ENCODE data around the gene MRPL37. TPM values are rescaled to one million over a fixed set of nuclear protein-coding genes. Genes with fewer than 3 reads are reported as not detected.

MRPL37 gene
- total RNA-seq, 1 donor from 2014 or later = 32.9 TPM

DNA sequence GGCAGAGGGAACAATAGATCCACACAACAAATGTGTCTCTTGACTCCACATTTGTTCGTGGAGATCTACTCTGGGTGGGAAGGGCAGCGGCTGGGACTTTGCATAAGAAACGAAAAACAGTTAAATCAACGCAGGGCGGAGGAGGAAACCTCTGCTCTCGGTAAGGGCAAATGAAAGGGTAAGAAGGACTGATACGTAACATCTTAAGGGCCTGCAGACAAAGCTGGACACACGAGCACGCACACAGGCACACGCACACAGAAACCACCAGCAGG lies 57.3 kb downstream of the MRPL37 start:
- H3K27me3 ChIP-seq (ENCODE audit: control insufficient read depth in 3 of 3, insufficient read depth in 3 of 3, low read length in 3 of 3) = no peaks in the 10 kb centered on the region
- H3K27ac ChIP-seq (ENCODE audit: low read depth, low read length) = no peak overlapping the region
- H3K4me3 ChIP-seq (ENCODE audit: low read length in 3 of 3) = no peak overlapping the region
- no peak overlapping the region for H3K9ac ChIP-seq (ENCODE audit: low read depth in 1 of 3, low read length in 3 of 3)
- no peaks in the 10 kb centered on the region for H3K9me3 ChIP-seq (ENCODE audit: control insufficient read depth in 3 of 3, low read length in 3 of 3)
- peaks cover 10 to 17% (median 13%) of the 10 kb centered on the region in 3 donors for H3K4me1 ChIP-seq (ENCODE audit: control insufficient read depth in 3 of 3, insufficient read depth in 3 of 3, low read length in 3 of 3)
- H3K36me3 ChIP-seq (ENCODE audit: control insufficient read depth in 3 of 3, insufficient read depth in 3 of 3, low read length in 3 of 3) = peaks cover 0 to 7% (median 0%) of the 10 kb centered on the region in 3 donors

DNA sequence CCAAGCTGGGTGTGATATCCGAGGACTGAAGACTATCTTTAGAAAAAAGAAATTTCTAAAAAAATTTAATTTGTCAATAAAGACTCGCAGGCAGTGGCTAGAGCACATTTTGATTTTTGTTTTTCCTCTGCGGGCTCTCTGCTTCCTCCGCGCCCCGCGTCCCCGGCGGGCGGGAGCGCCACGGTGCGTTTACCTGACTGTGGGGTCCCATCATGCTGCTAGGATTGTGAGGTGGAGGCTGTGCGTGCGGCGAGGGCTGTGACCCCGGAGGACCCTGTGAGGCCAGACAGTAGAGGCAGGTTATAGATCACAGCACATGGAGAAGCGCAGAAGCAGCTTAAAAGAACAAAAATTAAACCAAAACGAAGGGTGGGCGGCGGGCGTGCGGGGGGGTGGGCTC lies 57.9 kb downstream of the MRPL37 start:
- peaks cover 10 to 17% (median 14%) of the 10 kb centered on the region in 3 donors for H3K4me1 ChIP-seq (ENCODE audit: control insufficient read depth in 3 of 3, insufficient read depth in 3 of 3, low read length in 3 of 3)
- H3K27ac ChIP-seq (ENCODE audit: low read depth, low read length) = no peak overlapping the region
- no peak overlapping the region for H3K4me3 ChIP-seq (ENCODE audit: low read length in 3 of 3)
- H3K9me3 ChIP-seq (ENCODE audit: control insufficient read depth in 3 of 3, low read length in 3 of 3) = no peaks in the 10 kb centered on the region
- H3K36me3 ChIP-seq (ENCODE audit: control insufficient read depth in 3 of 3, insufficient read depth in 3 of 3, low read length in 3 of 3) = peaks cover 0 to 7% (median 0%) of the 10 kb centered on the region in 3 donors
- H3K27me3 ChIP-seq (ENCODE audit: control insufficient read depth in 3 of 3, insufficient read depth in 3 of 3, low read length in 3 of 3) = no peaks in the 10 kb centered on the region
- no peak overlapping the region for H3K9ac ChIP-seq (ENCODE audit: low read depth in 1 of 3, low read length in 3 of 3)

DNA sequence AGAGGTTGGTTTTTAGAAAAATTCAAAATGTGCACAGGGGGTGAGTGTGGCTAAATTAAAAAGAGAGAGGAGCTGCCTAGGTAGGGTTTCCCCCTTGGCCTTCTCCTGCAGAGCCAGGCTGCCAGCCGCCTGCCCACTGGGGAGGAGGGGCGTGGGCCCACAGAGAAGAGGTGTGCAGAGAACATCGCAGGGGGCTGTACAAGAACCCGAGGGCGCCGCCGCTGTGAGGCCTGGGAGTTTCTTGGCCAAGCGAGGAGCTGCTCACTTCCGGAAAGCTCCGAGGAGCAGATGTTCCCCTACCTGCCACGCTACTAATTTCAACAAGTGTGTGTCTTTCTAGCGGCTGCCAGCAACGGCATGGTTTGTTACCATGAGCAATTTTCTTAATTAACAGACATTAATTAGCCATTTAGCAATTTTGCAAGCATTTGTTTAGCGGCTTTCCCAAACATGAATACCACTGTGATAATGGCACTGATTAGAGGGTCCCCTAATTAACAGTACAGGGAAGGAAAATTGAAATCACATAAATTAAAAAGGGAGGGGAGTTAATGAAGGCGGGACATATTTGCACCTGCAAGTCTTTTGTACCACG lies 59.7 kb downstream of the MRPL37 start:
- no peaks in the 10 kb centered on the region for H3K9me3 ChIP-seq (ENCODE audit: control insufficient read depth in 3 of 3, low read length in 3 of 3)

DNA sequence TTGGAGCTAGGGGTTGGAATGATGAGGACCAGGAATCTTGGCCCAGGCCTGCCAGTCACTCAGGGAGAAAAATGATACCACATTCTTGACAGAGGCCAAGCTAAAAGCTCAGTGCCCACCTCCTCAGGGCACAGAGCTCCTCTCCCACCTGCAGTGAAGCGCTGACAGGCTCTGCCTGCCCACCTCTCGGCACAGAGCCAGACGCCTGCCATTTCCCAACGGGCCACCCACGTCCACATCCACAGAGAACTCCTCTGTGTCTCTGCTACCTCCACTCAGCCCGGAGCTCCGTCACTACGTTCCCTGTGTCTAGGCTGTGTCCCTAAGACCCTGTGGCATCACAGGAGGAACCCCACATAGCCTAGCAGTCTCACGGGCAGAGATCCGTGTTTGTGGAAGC lies 60.8 kb downstream of the MRPL37 start:
- no peak overlapping the region for H3K4me3 ChIP-seq (ENCODE audit: low read length in 3 of 3)
- H3K9ac ChIP-seq (ENCODE audit: low read depth in 1 of 3, low read length in 3 of 3) = peak overlapping the region in 1 of 3 donors; percentile 8
- peaks cover 10 to 14% (median 10%) of the 10 kb centered on the region in 3 donors for H3K4me1 ChIP-seq (ENCODE audit: control insufficient read depth in 3 of 3, insufficient read depth in 3 of 3, low read length in 3 of 3)
- no peaks in the 10 kb centered on the region for H3K9me3 ChIP-seq (ENCODE audit: control insufficient read depth in 3 of 3, low read length in 3 of 3)
- no peaks in the 10 kb centered on the region for H3K27me3 ChIP-seq (ENCODE audit: control insufficient read depth in 3 of 3, insufficient read depth in 3 of 3, low read length in 3 of 3)
- peaks cover 0 to 8% (median 0%) of the 10 kb centered on the region in 3 donors for H3K36me3 ChIP-seq (ENCODE audit: control insufficient read depth in 3 of 3, insufficient read depth in 3 of 3, low read length in 3 of 3)
- H3K27ac ChIP-seq (ENCODE audit: low read depth, low read length) = no peak overlapping the region

More for the DNA sequence above, 59.7 kb downstream of the MRPL37 start:
- Histone ChIP-seq H3K9ac (ENCODE audit: low read depth in 1 of 3, low read length in 3 of 3) (peak overlapping the region in 1 of 3 donors; percentile 25), H3K4me3 (ENCODE audit: low read length in 3 of 3) (no peak overlapping the region), H3K27me3 (ENCODE audit: control insufficient read depth in 3 of 3, insufficient read depth in 3 of 3, low read length in 3 of 3) (no peaks in the 10 kb centered on the region), H3K27ac (ENCODE audit: low read depth, low read length) (no peak overlapping the region), H3K4me1 (ENCODE audit: control insufficient read depth in 3 of 3, insufficient read depth in 3 of 3, low read length in 3 of 3) (peaks cover 10 to 14% (median 10%) of the 10 kb centered on the region in 3 donors), H3K36me3 (ENCODE audit: control insufficient read depth in 3 of 3, insufficient read depth in 3 of 3, low read length in 3 of 3) (peaks cover 0 to 8% (median 0%) of the 10 kb centered on the region in 3 donors)

DNA sequence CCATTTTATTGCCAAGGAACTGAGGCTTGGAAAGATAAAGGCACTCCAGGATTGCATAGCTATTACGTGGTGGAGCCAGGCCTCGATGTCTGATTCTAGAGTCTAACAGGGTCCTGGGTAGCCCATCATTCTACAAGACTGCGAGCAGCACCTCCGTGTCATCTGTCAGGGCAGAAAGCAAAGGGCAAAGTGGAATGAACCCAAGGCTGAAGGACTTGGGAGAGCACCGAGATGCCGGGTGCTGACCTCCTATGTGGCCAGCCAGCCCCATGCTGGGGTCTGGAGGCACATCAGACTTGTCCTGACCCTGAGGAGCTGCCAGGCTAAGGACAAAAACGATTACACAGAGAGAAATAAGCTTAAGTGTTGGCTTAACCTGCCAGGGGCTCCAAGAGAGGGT lies 62.3 kb downstream of the MRPL37 start:
- Histone ChIP-seq H3K27me3 (ENCODE audit: control insufficient read depth in 3 of 3, insufficient read depth in 3 of 3, low read length in 3 of 3) (no peaks in the 10 kb centered on the region), H3K4me1 (ENCODE audit: control insufficient read depth in 3 of 3, insufficient read depth in 3 of 3, low read length in 3 of 3) (peaks cover 12 to 20% (median 16%) of the 10 kb centered on the region in 3 donors), H3K27ac (ENCODE audit: low read depth, low read length) (no peak overlapping the region), H3K36me3 (ENCODE audit: control insufficient read depth in 3 of 3, insufficient read depth in 3 of 3, low read length in 3 of 3) (peaks cover 0 to 6% (median 0%) of the 10 kb centered on the region in 3 donors), H3K4me3 (ENCODE audit: low read length in 3 of 3) (no peak overlapping the region), H3K9me3 (ENCODE audit: control insufficient read depth in 3 of 3, low read length in 3 of 3) (no peaks in the 10 kb centered on the region), H3K9ac (ENCODE audit: low read depth in 1 of 3, low read length in 3 of 3) (no peak overlapping the region)

DNA sequence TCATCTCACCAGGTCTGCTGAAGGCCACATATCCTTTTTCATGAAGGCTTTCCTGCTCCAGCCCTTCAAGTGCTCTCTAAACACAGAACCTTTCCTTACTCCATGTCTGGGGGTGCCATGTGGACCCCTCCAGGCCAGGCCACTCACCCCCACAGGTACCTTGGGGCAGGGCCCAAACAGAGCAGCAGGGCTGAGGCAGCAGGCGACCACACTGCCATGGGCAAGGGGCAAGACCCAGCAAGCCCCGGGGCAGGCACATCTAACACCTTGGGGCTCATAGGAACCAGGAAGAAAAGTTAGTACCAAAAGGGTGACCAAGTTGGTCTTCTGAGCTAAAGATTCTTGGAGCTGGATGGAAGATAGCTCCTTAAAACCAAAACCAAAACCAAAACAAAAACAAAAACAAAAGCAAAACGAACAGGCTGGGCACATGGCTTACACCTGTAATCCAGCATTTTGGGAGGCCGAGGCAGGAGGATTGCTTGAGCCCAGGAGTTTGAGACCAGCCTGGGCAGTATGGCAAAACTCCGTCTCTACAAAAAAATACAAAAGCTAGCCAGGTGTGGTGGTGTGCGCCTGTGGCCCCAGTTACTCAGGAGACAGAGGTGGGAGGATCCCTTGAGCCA lies 63.7 kb downstream of the MRPL37 start:
- Histone ChIP-seq H3K4me1 (ENCODE audit: control insufficient read depth in 3 of 3, insufficient read depth in 3 of 3, low read length in 3 of 3) (peaks cover 15 to 29% (median 24%) of the 10 kb centered on the region in 3 donors), H3K36me3 (ENCODE audit: control insufficient read depth in 3 of 3, insufficient read depth in 3 of 3, low read length in 3 of 3) (peaks cover 0 to 6% (median 0%) of the 10 kb centered on the region in 3 donors), H3K9ac (ENCODE audit: low read depth in 1 of 3, low read length in 3 of 3) (no peak overlapping the region), H3K27me3 (ENCODE audit: control insufficient read depth in 3 of 3, insufficient read depth in 3 of 3, low read length in 3 of 3) (no peaks in the 10 kb centered on the region), H3K4me3 (ENCODE audit: low read length in 3 of 3) (no peak overlapping the region), H3K9me3 (ENCODE audit: control insufficient read depth in 3 of 3, low read length in 3 of 3) (no peaks in the 10 kb centered on the region), H3K27ac (ENCODE audit: low read depth, low read length) (no peak overlapping the region)

DNA sequence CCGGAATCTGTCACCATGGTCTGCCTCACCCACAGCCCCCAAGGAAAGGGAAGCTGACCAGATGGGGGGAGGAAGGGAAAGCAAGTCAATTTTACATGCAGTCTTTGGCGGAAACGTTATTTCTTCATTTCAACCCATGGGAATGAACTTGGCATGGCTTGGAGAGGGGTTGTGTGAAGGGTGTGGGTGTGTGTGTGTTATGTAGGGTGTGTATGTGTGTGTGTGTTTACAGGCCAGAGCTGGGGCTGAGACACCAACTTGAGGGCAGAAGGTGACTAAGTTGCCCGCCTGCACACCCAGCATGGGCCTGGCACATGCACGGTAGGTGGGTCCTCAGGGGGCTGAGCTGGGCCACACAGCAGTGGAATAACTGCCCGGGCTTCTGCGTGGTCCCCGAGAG lies 65.2 kb downstream of the MRPL37 start:
- no peaks in the 10 kb centered on the region for H3K9me3 ChIP-seq (ENCODE audit: control insufficient read depth in 3 of 3, low read length in 3 of 3)
- H3K4me1 ChIP-seq (ENCODE audit: control insufficient read depth in 3 of 3, insufficient read depth in 3 of 3, low read length in 3 of 3) = peaks cover 19 to 36% (median 34%) of the 10 kb centered on the region in 3 donors
- H3K27ac ChIP-seq (ENCODE audit: low read depth, low read length) = no peak overlapping the region

DNA sequence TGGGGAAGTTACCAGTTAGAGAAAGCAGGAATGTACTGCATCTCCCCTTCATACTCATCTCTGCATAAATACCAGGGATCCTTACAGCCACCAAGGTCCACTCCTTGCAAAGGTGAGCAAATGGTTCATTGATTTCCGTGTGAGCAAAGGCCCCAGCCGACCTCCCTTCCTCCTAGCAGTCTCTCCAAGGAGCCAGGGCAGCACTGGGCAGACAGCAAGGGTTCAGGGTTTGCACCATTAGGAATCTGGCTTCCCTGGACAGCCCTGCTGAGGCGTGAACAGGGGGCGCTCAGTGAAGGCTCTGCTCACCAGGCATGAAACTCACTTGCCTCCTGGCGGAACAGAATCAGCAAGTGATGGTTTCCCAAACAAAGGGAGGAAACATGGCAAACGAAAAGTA lies 65.7 kb downstream of the MRPL37 start:
- Histone ChIP-seq H3K9ac (ENCODE audit: low read depth in 1 of 3, low read length in 3 of 3) (no peak overlapping the region), H3K9me3 (ENCODE audit: control insufficient read depth in 3 of 3, low read length in 3 of 3) (no peaks in the 10 kb centered on the region), H3K27ac (ENCODE audit: low read depth, low read length) (no peak overlapping the region), H3K27me3 (ENCODE audit: control insufficient read depth in 3 of 3, insufficient read depth in 3 of 3, low read length in 3 of 3) (no peaks in the 10 kb centered on the region), H3K36me3 (ENCODE audit: control insufficient read depth in 3 of 3, insufficient read depth in 3 of 3, low read length in 3 of 3) (peaks cover 0 to 6% (median 0%) of the 10 kb centered on the region in 3 donors), H3K4me1 (ENCODE audit: control insufficient read depth in 3 of 3, insufficient read depth in 3 of 3, low read length in 3 of 3) (peaks cover 13 to 38% (median 29%) of the 10 kb centered on the region in 3 donors), H3K4me3 (ENCODE audit: low read length in 3 of 3) (no peak overlapping the region)

More for the DNA sequence above, 65.2 kb downstream of the MRPL37 start:
- Histone ChIP-seq H3K4me3 (ENCODE audit: low read length in 3 of 3) (no peak overlapping the region), H3K9ac (ENCODE audit: low read depth in 1 of 3, low read length in 3 of 3) (no peak overlapping the region), H3K27me3 (ENCODE audit: control insufficient read depth in 3 of 3, insufficient read depth in 3 of 3, low read length in 3 of 3) (no peaks in the 10 kb centered on the region), H3K36me3 (ENCODE audit: control insufficient read depth in 3 of 3, insufficient read depth in 3 of 3, low read length in 3 of 3) (peaks cover 0 to 6% (median 0%) of the 10 kb centered on the region in 3 donors)

DNA sequence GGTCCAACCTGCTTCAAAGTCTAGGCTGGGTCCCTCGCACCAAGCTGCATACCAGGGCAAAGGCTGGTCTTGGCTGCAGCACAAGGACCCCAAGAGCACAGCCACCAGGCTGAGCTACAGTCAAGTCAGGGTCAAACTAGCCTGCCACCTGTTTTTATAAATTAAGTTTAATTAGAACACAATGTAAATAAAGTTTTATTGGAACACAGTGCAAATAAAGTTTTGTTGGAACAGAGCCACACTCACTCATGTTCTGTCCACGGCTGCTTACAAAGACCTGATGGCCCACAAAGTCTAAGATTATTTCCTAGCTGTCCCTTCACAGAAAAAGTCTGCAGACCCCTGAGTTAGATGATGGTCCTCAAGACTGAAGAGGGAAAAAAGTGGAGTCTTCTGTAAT lies 66.2 kb downstream of the MRPL37 start:
- Histone ChIP-seq H3K27ac (ENCODE audit: low read depth, low read length) (no peak overlapping the region), H3K36me3 (ENCODE audit: control insufficient read depth in 3 of 3, insufficient read depth in 3 of 3, low read length in 3 of 3) (peaks cover 0 to 4% (median 0%) of the 10 kb centered on the region in 3 donors), H3K9ac (ENCODE audit: low read depth in 1 of 3, low read length in 3 of 3) (no peak overlapping the region), H3K27me3 (ENCODE audit: control insufficient read depth in 3 of 3, insufficient read depth in 3 of 3, low read length in 3 of 3) (no peaks in the 10 kb centered on the region), H3K4me3 (ENCODE audit: low read length in 3 of 3) (no peak overlapping the region), H3K9me3 (ENCODE audit: control insufficient read depth in 3 of 3, low read length in 3 of 3) (no peaks in the 10 kb centered on the region), H3K4me1 (ENCODE audit: control insufficient read depth in 3 of 3, insufficient read depth in 3 of 3, low read length in 3 of 3) (peaks cover 11 to 38% (median 25%) of the 10 kb centered on the region in 3 donors)

DNA sequence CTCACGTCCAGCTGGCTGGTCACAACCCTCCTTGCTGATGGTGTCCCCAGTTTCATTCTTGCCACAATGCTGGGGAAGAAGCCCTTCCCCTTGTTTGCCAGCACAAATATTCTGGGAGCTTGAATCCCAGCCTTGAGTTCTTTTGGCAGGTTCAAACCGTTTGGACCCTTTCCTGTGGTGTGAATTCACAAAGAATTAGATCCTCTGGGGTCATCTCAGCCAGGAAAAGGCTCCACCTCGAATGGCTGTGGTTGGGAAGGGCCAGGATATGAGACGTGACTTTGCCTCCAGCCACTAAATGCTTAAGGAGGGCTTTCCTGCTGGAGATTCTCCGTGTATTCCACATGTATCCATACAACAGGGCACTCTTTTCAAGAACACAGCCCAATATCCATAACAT lies 66.9 kb downstream of the MRPL37 start:
- Histone ChIP-seq H3K27ac (ENCODE audit: low read depth, low read length) (no peak overlapping the region), H3K9ac (ENCODE audit: low read depth in 1 of 3, low read length in 3 of 3) (peak overlapping the region in 1 of 3 donors; percentile 16), H3K36me3 (ENCODE audit: control insufficient read depth in 3 of 3, insufficient read depth in 3 of 3, low read length in 3 of 3) (peaks cover 0 to 4% (median 0%) of the 10 kb centered on the region in 3 donors), H3K4me1 (ENCODE audit: control insufficient read depth in 3 of 3, insufficient read depth in 3 of 3, low read length in 3 of 3) (peaks cover 14 to 38% (median 29%) of the 10 kb centered on the region in 3 donors), H3K27me3 (ENCODE audit: control insufficient read depth in 3 of 3, insufficient read depth in 3 of 3, low read length in 3 of 3) (no peaks in the 10 kb centered on the region), H3K4me3 (ENCODE audit: low read length in 3 of 3) (no peak overlapping the region), H3K9me3 (ENCODE audit: control insufficient read depth in 3 of 3, low read length in 3 of 3) (no peaks in the 10 kb centered on the region)

Data from skeletal muscle tissue (tissue), 4 donors.